ENCODE data around the gene CCDC6.
"Not testable (repeated sequence)": the region's sequence is repeated elsewhere in the genome, so short reads cannot be mapped to it uniquely, and the experiment has no call there.

CCDC6 gene

GRCh38 chr10:59944339-59944935 is 38.1 kb upstream of the CCDC6 start:
- no peak for DNase-seq (ENCODE audit: low read depth)
- TF ChIP-seq CTCF (IDR thresholded peaks at IDR 0.05; ENCODE audit: low read depth, low read length) (no peak), MYC (IDR thresholded peaks at IDR 0.05; ENCODE audit: low read depth, low read length) (no peak), MAX (IDR thresholded peaks at IDR 0.05; ENCODE audit: low read depth, low read length) (no peak), POLR2A (IDR thresholded peaks at IDR 0.05; ENCODE audit: extremely low read depth, insufficient read length) (no peak)
- H3K4me3 ChIP-seq (ENCODE audit: low read depth, low read length): no peak overlapping the region

- DNase-seq (ENCODE audit: low read depth): no peak
- H3K4me3 ChIP-seq (ENCODE audit: low read depth, low read length): no peak overlapping the region
- TF ChIP-seq CTCF (IDR thresholded peaks at IDR 0.05; ENCODE audit: low read depth, low read length): no peak
- TF ChIP-seq POLR2A (IDR thresholded peaks at IDR 0.05; ENCODE audit: extremely low read depth, insufficient read length): no peak
- no peak for TF ChIP-seq MYC (IDR thresholded peaks at IDR 0.05; ENCODE audit: low read depth, low read length)
- no peak for TF ChIP-seq MAX (IDR thresholded peaks at IDR 0.05; ENCODE audit: low read depth, low read length)
These were observed 36.2 kb upstream of the CCDC6 start for GRCh38 chr10:59942556-59942955.

- H3K4me3 ChIP-seq (ENCODE audit: low read depth, low read length): no peak overlapping the region
- DNase-seq (ENCODE audit: low read depth): no peak
- TF ChIP-seq MAX (IDR thresholded peaks at IDR 0.05; ENCODE audit: low read depth, low read length) (no peak), MYC (IDR thresholded peaks at IDR 0.05; ENCODE audit: low read depth, low read length) (no peak), POLR2A (IDR thresholded peaks at IDR 0.05; ENCODE audit: extremely low read depth, insufficient read length) (no peak), CTCF (IDR thresholded peaks at IDR 0.05; ENCODE audit: low read depth, low read length) (no peak)
These were observed 31.4 kb upstream of the CCDC6 start for GRCh38 chr10:59937720-59938119.

GRCh38 chr10:59934701-59935100 is 28.3 kb upstream of the CCDC6 start:
- no peak for TF ChIP-seq POLR2A (IDR thresholded peaks at IDR 0.05; ENCODE audit: extremely low read depth, insufficient read length)
- TF ChIP-seq MAX (IDR thresholded peaks at IDR 0.05; ENCODE audit: low read depth, low read length): no peak
- TF ChIP-seq MYC (IDR thresholded peaks at IDR 0.05; ENCODE audit: low read depth, low read length): no peak
- no peak for TF ChIP-seq CTCF (IDR thresholded peaks at IDR 0.05; ENCODE audit: low read depth, low read length)
- H3K4me3 ChIP-seq (ENCODE audit: low read depth, low read length): no peak overlapping the region

GRCh38 chr10:59930788-59931521 is 24.6 kb upstream of the CCDC6 start:
- not testable (repeated sequence) for DNase-seq (ENCODE audit: low read depth); H3K4me3 ChIP-seq (ENCODE audit: low read depth, low read length)

More at GRCh38 chr10:59934701-59935100, 28.3 kb upstream of the CCDC6 start:
- no peak for DNase-seq (ENCODE audit: low read depth)

GRCh38 chr10:59926086-59926485 is 19.7 kb upstream of the CCDC6 start:
- no peak overlapping the region for H3K4me3 ChIP-seq (ENCODE audit: low read depth, low read length)
- DNase-seq (ENCODE audit: low read depth): no peak
- no peak for TF ChIP-seq MAX (IDR thresholded peaks at IDR 0.05; ENCODE audit: low read depth, low read length)
- TF ChIP-seq CTCF (IDR thresholded peaks at IDR 0.05; ENCODE audit: low read depth, low read length): no peak
- TF ChIP-seq POLR2A (IDR thresholded peaks at IDR 0.05; ENCODE audit: extremely low read depth, insufficient read length): no peak
